PC-9 (cell line): ENCODE measurements around the gene MKRN2. TPM values are rescaled to one million over a fixed set of nuclear protein-coding genes. Genes with fewer than 3 reads are reported as not detected.

Experiments used
- BruUV-seq: library from RNA; stranded (reverse); fragments of 400-500 nt; replicated peaks from 2 replicates; lab custom pipeline; 2021; lab: Mats Ljungman, UMichigan
- CTCF ChIA-PET: fragments of 300-600 bp; sonication (Branson Sonifier 250); formaldehyde crosslinking; loops from one replicate; lab custom pipeline; 2022; ENCODE audit warnings: antibody characterized with exemption; lab: Charles Lee
- POLR2A ChIA-PET: fragments of 300-600 bp; sonication (Branson Sonifier 250); formaldehyde crosslinking; loops from one replicate; lab custom pipeline; 2022; ENCODE audit warnings: antibody characterized with exemption; ENCODE audit not compliant: unreplicated experiment; lab: Charles Lee
- DNase-seq, 2 experiments: peaks; one replicate each; pipeline versions ENCODE4 v3.0.0 to v3.0.0-alpha.2; 2015 to 2022; ENCODE audit warnings: mixed read lengths in 1 of 2
- H2AFZ ChIP-seq: fragments of 200-600 bp; sonication (generic); 2 replicates; pipeline ENCODE4 v1.8.1; 2017; ENCODE audit warnings: antibody characterized with exemption
- H3F3A ChIP-seq: fragments of 200-600 bp; sonication (generic); 2 replicates; pipeline ENCODE4 v1.8.1; 2017; ENCODE audit warnings: antibody characterized with exemption, mild to moderate bottlenecking, low read depth; ENCODE audit not compliant: insufficient read depth
- H3K27ac ChIP-seq: fragments of 200-600 bp; sonication (generic); 2 replicates; pipeline ENCODE4 v1.6.1; 2016; ENCODE audit warnings: mixed run types
- H3K27me3 ChIP-seq: fragments of 200-600 bp; sonication (generic); 2 replicates; pipeline ENCODE4 v1.6.1; 2016; ENCODE audit warnings: low read depth, mixed run types; ENCODE audit not compliant: insufficient read depth
- H3K36me3 ChIP-seq: fragments of 200-600 bp; sonication (generic); 2 replicates; pipeline ENCODE4 v1.6.1; 2016; ENCODE audit warnings: low read depth, mixed run types
- H3K4me1 ChIP-seq: fragments of 200-600 bp; sonication (generic); replicated peaks from 2 replicates; pipeline ENCODE4 v1.6.1; 2016; ENCODE audit warnings: mixed run types; ENCODE audit not compliant: insufficient read depth
- H3K4me2 ChIP-seq: fragments of 200-600 bp; sonication (generic); 2 replicates; pipeline ENCODE4 v1.6.1; 2017; ENCODE audit warnings: mixed run types
- H3K4me3 ChIP-seq: fragments of 200-600 bp; sonication (generic); 2 replicates; pipeline ENCODE4 v1.6.1; 2016; ENCODE audit warnings: mixed run types
- H3K79me2 ChIP-seq: fragments of 200-600 bp; sonication (generic); 2 replicates; pipeline ENCODE4 v1.6.1; 2017; ENCODE audit warnings: low read depth, mixed run types
- H3K9me2 ChIP-seq: fragments of 200-600 bp; sonication (generic); 2 replicates; pipeline ENCODE4 v1.8.1; 2017; ENCODE audit warnings: mild to moderate bottlenecking; ENCODE audit not compliant: insufficient read depth
- H3K9me3 ChIP-seq: fragments of 200-600 bp; sonication (generic); 2 replicates; pipeline ENCODE4 v1.8.1; 2016; ENCODE audit warnings: low read depth; ENCODE audit not compliant: insufficient read depth
- H4K20me1 ChIP-seq: fragments of 200-600 bp; sonication (generic); 2 replicates; pipeline ENCODE4 v1.8.1; 2017; ENCODE audit not compliant: insufficient read depth
- EZH2 ChIP-seq: fragments of 200-600 bp; sonication (generic); IDR thresholded peaks from 2 replicates; pipeline ENCODE4 v1.8.0; 2017; ENCODE audit warnings: antibody characterized with exemption, low read depth
- intact Hi-C: fragments of 100-400 bp; cut with micrococcal nuclease; formaldehyde crosslinking; loops from one replicate; pipeline ENCODE4 v1.10.0; 2022; ENCODE audit not compliant: unreplicated experiment
- total RNA-seq: library from RNA; stranded (reverse); gene quantifications from 2 replicates; pipeline ENCODE4 v1.2.3, GENCODE V29; 2021
- TF ChIP-seq, protein P1 (sequence below): fragments of 200-600 bp; sonication (generic); conservative IDR thresholded peaks from 2 replicates; pipeline ENCODE4 v1.6.1; 2017; ENCODE audit warnings: mixed run types, antibody characterized with exemption, mild to moderate bottlenecking, moderate library complexity

Gene MKRN2
- total RNA-seq, 1 experiment from 2014 or later, result 25.0 TPM

- BruUV-seq, result no TSS peak
- ChIA-PET CTCF (interaction anchor here (0.6 kb wide), 1 partner anchor 40 kb away, joined by 7 read pairs; no protein-coding TSS in a partner anchor), POLR2A (no interaction called here)
- Histone ChIP-seq H3K9me3 (no peaks in the 10 kb centered on the region), H3K4me1 (no peaks in the 10 kb centered on the region), H2AFZ (no peak overlapping the region), H3F3A (no peaks in the 10 kb centered on the region), H3K9me2 (no peaks in the 10 kb centered on the region), H3K36me3 (peaks cover 37% of the 10 kb centered on the region), H4K20me1 (no peaks in the 10 kb centered on the region; the same call in 1 of the 2 replicates), H3K27ac (no peak overlapping the region), H3K27me3 (no peaks in the 10 kb centered on the region), H3K79me2 (no peaks in the 10 kb centered on the region), H3K4me2 (no peak overlapping the region), H3K4me3 (no peak overlapping the region)
- intact Hi-C loops, result no loop called here
- TF ChIP-seq, protein P1, sequence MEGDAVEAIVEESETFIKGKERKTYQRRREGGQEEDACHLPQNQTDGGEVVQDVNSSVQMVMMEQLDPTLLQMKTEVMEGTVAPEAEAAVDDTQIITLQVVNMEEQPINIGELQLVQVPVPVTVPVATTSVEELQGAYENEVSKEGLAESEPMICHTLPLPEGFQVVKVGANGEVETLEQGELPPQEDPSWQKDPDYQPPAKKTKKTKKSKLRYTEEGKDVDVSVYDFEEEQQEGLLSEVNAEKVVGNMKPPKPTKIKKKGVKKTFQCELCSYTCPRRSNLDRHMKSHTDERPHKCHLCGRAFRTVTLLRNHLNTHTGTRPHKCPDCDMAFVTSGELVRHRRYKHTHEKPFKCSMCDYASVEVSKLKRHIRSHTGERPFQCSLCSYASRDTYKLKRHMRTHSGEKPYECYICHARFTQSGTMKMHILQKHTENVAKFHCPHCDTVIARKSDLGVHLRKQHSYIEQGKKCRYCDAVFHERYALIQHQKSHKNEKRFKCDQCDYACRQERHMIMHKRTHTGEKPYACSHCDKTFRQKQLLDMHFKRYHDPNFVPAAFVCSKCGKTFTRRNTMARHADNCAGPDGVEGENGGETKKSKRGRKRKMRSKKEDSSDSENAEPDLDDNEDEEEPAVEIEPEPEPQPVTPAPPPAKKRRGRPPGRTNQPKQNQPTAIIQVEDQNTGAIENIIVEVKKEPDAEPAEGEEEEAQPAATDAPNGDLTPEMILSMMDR, result no peak
- no peak for TF ChIP-seq EZH2
- DNase-seq, result no peak
These were observed 17.8 kb downstream of the MKRN2 start for GRCh38 chr3:12574661-12575060.

DNA sequence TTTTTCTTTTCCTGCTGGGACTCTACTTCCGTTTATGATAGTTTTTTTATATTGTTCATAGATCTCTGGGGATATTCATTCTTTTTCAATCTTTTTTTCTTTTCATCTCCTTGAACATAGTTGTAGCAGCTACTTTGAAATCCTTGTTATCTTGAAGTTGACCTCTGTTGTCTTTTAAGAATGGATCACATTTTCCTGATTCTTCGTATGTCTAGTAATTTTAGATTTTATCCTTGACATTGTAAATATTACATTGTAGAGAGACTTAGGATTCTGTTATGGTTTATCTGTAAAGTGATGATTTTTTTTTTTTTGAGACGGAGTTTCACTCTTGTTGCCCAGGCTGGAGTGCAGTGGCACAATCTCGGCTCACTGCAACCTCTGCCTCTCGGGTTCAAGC lies 20.5 kb downstream of the MKRN2 start:
- CTCF ChIA-PET, result no interaction called here
- peaks cover 21% of the 10 kb centered on the region for H3K36me3 ChIP-seq

DNA sequence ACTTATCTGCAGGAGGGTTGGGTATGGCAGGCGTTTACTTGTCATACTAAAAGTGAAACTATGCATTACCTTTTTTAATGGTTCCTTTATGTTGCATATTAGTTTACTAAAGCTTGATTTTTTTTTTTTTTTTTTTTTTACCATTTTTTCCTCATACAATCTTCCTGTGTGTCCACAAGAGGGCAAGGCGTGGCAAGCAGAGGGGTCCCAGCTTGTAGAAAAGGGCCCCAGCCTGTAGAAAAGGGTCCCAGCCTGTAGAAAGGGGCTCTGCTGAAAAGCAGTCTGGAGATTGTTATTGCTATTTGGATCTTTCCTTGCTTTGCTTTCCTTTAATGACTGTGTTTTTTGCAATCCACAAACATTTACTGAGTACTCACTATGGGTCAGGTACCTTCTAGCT lies 21.9 kb downstream of the MKRN2 start:
- TF ChIP-seq, protein P1, result 0 out of 2 replicates have a peak, but pooled peaks have one; percentile 35
- TF ChIP-seq EZH2, result no peak
- H3K27ac ChIP-seq, result no peak overlapping the region
- H3K79me2 ChIP-seq, result no peaks in the 10 kb centered on the region
- H3K4me3 ChIP-seq, result no peak overlapping the region
- H3K4me1 ChIP-seq, result no peaks in the 10 kb centered on the region
- H3F3A ChIP-seq, result peaks cover 16% of the 10 kb centered on the region; the same call in 1 of the 2 replicates
- H3K36me3 ChIP-seq, result peaks cover 27% of the 10 kb centered on the region
- CTCF ChIA-PET, result interaction anchor here (0.6 kb wide), 2 partner anchors 400 to 874 kb away, joined by 3 to 7 read pairs; no protein-coding TSS in a partner anchor
- BruUV-seq, result no TSS peak
- no peak overlapping the region for H3K4me2 ChIP-seq
- intact Hi-C loops, result no loop called here
- no peaks in the 10 kb centered on the region for H3K27me3 ChIP-seq
- DNase-seq, result no peak
- POLR2A ChIA-PET, result no interaction called here
- H3K9me2 ChIP-seq, result no peaks in the 10 kb centered on the region
- H3K9me3 ChIP-seq, result no peaks in the 10 kb centered on the region
- H4K20me1 ChIP-seq, result peaks cover 13% of the 10 kb centered on the region
- no peak overlapping the region for H2AFZ ChIP-seq

More for the DNA sequence above, 20.5 kb downstream of the MKRN2 start:
- no peak overlapping the region for H3K4me2 ChIP-seq
- H3K9me2 ChIP-seq, result no peaks in the 10 kb centered on the region
- DNase-seq, result no peak
- peaks cover 4% of the 10 kb centered on the region for H4K20me1 ChIP-seq
- no peaks in the 10 kb centered on the region for H3K27me3 ChIP-seq
- peaks cover 6% of the 10 kb centered on the region; the same call in 1 of the 2 replicates for H3F3A ChIP-seq
- H2AFZ ChIP-seq, result no peak overlapping the region
- intact Hi-C loops, result no loop called here
- POLR2A ChIA-PET, result no interaction called here
- H3K79me2 ChIP-seq, result no peaks in the 10 kb centered on the region
- H3K9me3 ChIP-seq, result no peaks in the 10 kb centered on the region
- no peak overlapping the region for H3K4me3 ChIP-seq
- no peaks in the 10 kb centered on the region for H3K4me1 ChIP-seq
- BruUV-seq, result no TSS peak
- no peak overlapping the region for H3K27ac ChIP-seq
- TF ChIP-seq, protein P1, result no peak
- TF ChIP-seq EZH2, result no peak
